Transverse colon (tissue), 1 donor: ENCODE measurements around the gene CHMP3.

Experiments used
- EP300 ChIP-seq: sonication (generic); formaldehyde crosslinking; IDR thresholded peaks from one replicate; pipeline ENCODE4 v1.6.1; 2017; ENCODE audit warnings: antibody characterized with exemption, low read depth
- POLR2A ChIP-seq: fragments of 450-650 bp; IDR thresholded peaks from one replicate; pipeline ENCODE4 v1.6.1; 2016; ENCODE audit warnings: antibody characterized with exemption, mild to moderate bottlenecking, moderate library complexity

- TF ChIP-seq EP300: no peak
- TF ChIP-seq POLR2A: no peak
Observed at GRCh38 chr2:86455181-86455580, 108.1 kb downstream of the CHMP3 start.
